RKO (cell line): ENCODE results near the gene SCYL2.
"Not testable (repeated sequence)": the region's sequence is repeated elsewhere in the genome, so short reads cannot be mapped to it uniquely, and the experiment has no call there.

Experiments used
- DNase-seq: peaks from one replicate; pipeline ENCODE4 v3.0.0-alpha.2; 2016; ENCODE audit warnings: low spot score

Gene SCYL2

GRCh38 chr12:100263131-100263530 is 3.8 kb upstream of the SCYL2 start:
- no peak for DNase-seq

- not testable (repeated sequence) for DNase-seq
These were observed 1.9 kb upstream of the SCYL2 start for GRCh38 chr12:100265107-100265506.

GRCh38 chr12:100265732-100266584 is 1.0 kb upstream of the SCYL2 start:
- DNase-seq, result no peak

- DNase-seq, result peak; percentile 84
These were observed 467 bp upstream of the SCYL2 start for GRCh38 chr12:100266585-100266834.

- DNase-seq, result peak; percentile 75
These were observed 765 bp downstream of the SCYL2 start for GRCh38 chr12:100267603-100268281.

- DNase-seq, result peak; percentile 37
These were observed 2.0 kb downstream of the SCYL2 start for GRCh38 chr12:100268835-100269564.

- no peak for DNase-seq
These were observed 6.8 kb downstream of the SCYL2 start for GRCh38 chr12:100273782-100274181.

- DNase-seq, result no peak
These were observed 7.3 kb downstream of the SCYL2 start for GRCh38 chr12:100274291-100274690.

GRCh38 chr12:100279159-100279558 is 12.2 kb downstream of the SCYL2 start:
- DNase-seq, result no peak

- DNase-seq, result no peak
These were observed 12.7 kb downstream of the SCYL2 start for GRCh38 chr12:100279607-100280244.

- not testable (repeated sequence) for DNase-seq
These were observed 17.6 kb downstream of the SCYL2 start for GRCh38 chr12:100284556-100284955.

GRCh38 chr12:100289038-100289437 is 22.1 kb downstream of the SCYL2 start:
- no peak for DNase-seq

- DNase-seq, result no peak
These were observed 23.0 kb downstream of the SCYL2 start for GRCh38 chr12:100290016-100290415.

- DNase-seq, result no peak
These were observed 26.0 kb downstream of the SCYL2 start for GRCh38 chr12:100293017-100293416.

- not testable (repeated sequence) for DNase-seq
These were observed 27.4 kb downstream of the SCYL2 start for GRCh38 chr12:100294366-100294765.

GRCh38 chr12:100295764-100296555 is 29.0 kb downstream of the SCYL2 start:
- peak; percentile 68 for DNase-seq

GRCh38 chr12:100302081-100302480 is 35.1 kb downstream of the SCYL2 start:
- no peak for DNase-seq

- DNase-seq, result no peak
These were observed 36.9 kb downstream of the SCYL2 start for GRCh38 chr12:100303831-100304230.

GRCh38 chr12:100304334-100304733 is 37.4 kb downstream of the SCYL2 start:
- DNase-seq, result not testable (repeated sequence)

- DNase-seq, result not testable (repeated sequence)
These were observed 41.2 kb downstream of the SCYL2 start for GRCh38 chr12:100308138-100308537.

- no peak for DNase-seq
These were observed 44.3 kb downstream of the SCYL2 start for GRCh38 chr12:100311317-100311716.

GRCh38 chr12:100317371-100317770 is 50.4 kb downstream of the SCYL2 start:
- no peak for DNase-seq
